Esophagus squamous epithelium (tissue), 5 donors: ENCODE data around the gene SYT13. TPM values are rescaled to one million over a fixed set of nuclear protein-coding genes. Genes with fewer than 3 reads are reported as not detected.
A peak's percentile ranks its signal among the peaks of the same experiment; 100 is the strongest.

Experiments
- DNase-seq: peaks from one replicate; lab custom pipeline; 2025; lab: John Stamatoyannopoulos, UW
- H3K27ac ChIP-seq, 4 donors: fragments of 200-600 bp; sonication (generic); one replicate each; pipeline ENCODE4 v1.5.1; 2016 to 2019; ENCODE audit warnings: mild to moderate bottlenecking in 1 of 4
- H3K27me3 ChIP-seq, 4 donors: fragments of 200-600 bp; sonication (generic); 1 replicate in 3 of 4; 2 replicates in 1 of 4; pipeline versions ENCODE4 v1.5.1 to v1.6.0; 2017 to 2021; ENCODE audit warnings: antibody characterized with exemption in 1 of 4
- H3K36me3 ChIP-seq, 3 donors: fragments of 200-600 bp; sonication (generic); one replicate each; pipeline ENCODE4 v1.5.1; 2016 to 2019
- H3K4me1 ChIP-seq, 3 donors: fragments of 200-600 bp; sonication (generic); one replicate each; pipeline ENCODE4 v1.5.1; 2017 to 2019
- H3K4me3 ChIP-seq, 4 donors: fragments of 200-600 bp; sonication (generic); 1 replicate in 3 of 4; 2 replicates in 1 of 4; pipeline ENCODE4 v1.5.1; 2016 to 2019; ENCODE audit warnings: mild to moderate bottlenecking in 2 of 4, moderate library complexity in 1 of 4
- H3K9me3 ChIP-seq, 3 donors: fragments of 200-600 bp; sonication (generic); one replicate each; pipeline ENCODE4 v1.5.1; 2016 to 2019
- CTCF ChIP-seq, 6 experiments: fragments of 450-650 bp in 4 of 6; fragments of 200-600 bp in 2 of 6; sonication (generic) in 2 of 6; IDR thresholded peaks; one replicate each; pipeline ENCODE4 v1.5.1; 2016 to 2019; ENCODE audit warnings: antibody characterized with exemption in 6 of 6, mild to moderate bottlenecking in 4 of 6, moderate library complexity in 4 of 6
- POLR2A ChIP-seq, 4 donors: fragments of 450-650 bp; IDR thresholded peaks; one replicate each; pipeline ENCODE4 v1.6.1; 2017; ENCODE audit warnings: antibody characterized with exemption in 4 of 4, mild to moderate bottlenecking in 4 of 4, moderate library complexity in 3 of 4
- WGBS, 2 donors: methylation state at CpG; one replicate each; pipeline ENCODE4 v1.1.5; 2018; 5-methylcytosine and 5-hydroxymethylcytosine counted together
- intact Hi-C: fragments of 100-400 bp; cut with DNase I; formaldehyde crosslinking; loops from one replicate; pipeline ENCODE4 v1.15.0; 2022
- total RNA-seq, 4 donors: library from RNA; depleted of rRNA; stranded (reverse); fragments of >200 nt; gene quantifications; one replicate each; pipeline ENCODE4 v1.1.0, GENCODE V29; 2016
- donor health status: DM: yes; HTN: yes; CAD: no.

The SYT13 gene
- total RNA-seq, 4 donors from 2014 or later = 0.04 to 0.15 TPM; not detected in 2

- Histone ChIP-seq H3K27me3 (peaks cover 5 to 92% (median 19%) of the 10 kb centered on the region in 4 donors), H3K36me3 (no peaks in the 10 kb centered on the region), H3K4me3 (no peak overlapping the region), H3K27ac (no peak overlapping the region), H3K9me3 (peaks cover 0 to 7% (median 0%) of the 10 kb centered on the region in 3 donors), H3K4me1 (peaks cover 0 to 10% (median 5%) of the 10 kb centered on the region in 3 donors)
- DNase-seq = no peak
- TF ChIP-seq CTCF (IDR thresholded peaks at IDR 0.05) (no peak), POLR2A (IDR thresholded peaks at IDR 0.05) (no peak)
- WGBS, 2 donors = 20 to 50% methylated on average over 1 of the region's 2 CpGs
- intact Hi-C loops = no loop called here
These were observed 2.2 kb upstream of the SYT13 start for GRCh38 chr11:45288339-45288738.

GRCh38 chr11:45287316-45287903, 1.3 kb upstream of the SYT13 start:
- 57 to 63% methylated on average over 3 of the region's 3 CpGs for WGBS, 2 donors
- Histone ChIP-seq H3K4me3 (no peak overlapping the region), H3K4me1 (peaks cover 0 to 10% (median 5%) of the 10 kb centered on the region in 3 donors), H3K27ac (no peak overlapping the region), H3K9me3 (peaks cover 0 to 7% (median 0%) of the 10 kb centered on the region in 3 donors), H3K27me3 (peaks cover 5 to 90% (median 19%) of the 10 kb centered on the region in 4 donors), H3K36me3 (no peaks in the 10 kb centered on the region)
- TF ChIP-seq POLR2A (IDR thresholded peaks at IDR 0.05) = no peak
- no peak for TF ChIP-seq CTCF (IDR thresholded peaks at IDR 0.05)
- intact Hi-C loops = no loop called here
- no peak for DNase-seq

GRCh38 chr11:45285250-45285828, 802 bp downstream of the SYT13 start:
- no peak for TF ChIP-seq CTCF (IDR thresholded peaks at IDR 0.05)
- TF ChIP-seq POLR2A (IDR thresholded peaks at IDR 0.05) = no peak
- 32% methylated on average over 12 to 13 of the region's 13 CpGs for WGBS, 2 donors
- no peaks in the 10 kb centered on the region for H3K36me3 ChIP-seq
- H3K9me3 ChIP-seq = peaks cover 0 to 7% (median 0%) of the 10 kb centered on the region in 3 donors
- DNase-seq = no peak
- intact Hi-C loops = no loop called here
- H3K27ac ChIP-seq = no peak overlapping the region
- H3K27me3 ChIP-seq = peaks cover 5 to 84% (median 19%) of the 10 kb centered on the region in 4 donors
- H3K4me3 ChIP-seq = peak overlapping the region in 1 of 4 donors; percentile 52
- H3K4me1 ChIP-seq = peaks cover 0 to 10% (median 5%) of the 10 kb centered on the region in 3 donors

GRCh38 chr11:45282081-45282480, 4.1 kb downstream of the SYT13 start:
- peaks cover 0 to 10% (median 5%) of the 10 kb centered on the region in 3 donors for H3K4me1 ChIP-seq
- peaks cover 0 to 1% (median 0%) of the 10 kb centered on the region in 3 donors for H3K9me3 ChIP-seq
- H3K36me3 ChIP-seq = no peaks in the 10 kb centered on the region
- no peak overlapping the region for H3K27ac ChIP-seq
- TF ChIP-seq CTCF (IDR thresholded peaks at IDR 0.05) (no peak), POLR2A (IDR thresholded peaks at IDR 0.05) (no peak)
- peaks cover 5 to 84% (median 16%) of the 10 kb centered on the region in 4 donors for H3K27me3 ChIP-seq
- no peak overlapping the region for H3K4me3 ChIP-seq
- DNase-seq = no peak
- 93% methylated on average over 6 of the region's 6 CpGs for WGBS, 2 donors
- intact Hi-C loops = no loop called here

- H3K4me3 ChIP-seq = no peak overlapping the region
- DNase-seq = no peak
- TF ChIP-seq POLR2A (IDR thresholded peaks at IDR 0.05) (no peak), CTCF (IDR thresholded peaks at IDR 0.05) (no peak)
- peaks cover 0 to under 1% (median 0%) of the 10 kb centered on the region in 3 donors for H3K4me1 ChIP-seq
- no peaks in the 10 kb centered on the region for H3K9me3 ChIP-seq
- H3K27me3 ChIP-seq = peaks cover 4 to 68% (median 6%) of the 10 kb centered on the region in 4 donors
- intact Hi-C loops = no loop called here
- no peaks in the 10 kb centered on the region for H3K36me3 ChIP-seq
- WGBS, 2 donors = 29 to 45% methylated on average over 3 of the region's 3 CpGs
- no peak overlapping the region for H3K27ac ChIP-seq
These were observed 5.7 kb downstream of the SYT13 start for GRCh38 chr11:45280449-45280848.
